GM10847 (cell line): ENCODE data around the gene NUDT5.

Experiments
- POLR2A ChIP-seq: IDR thresholded peaks from 2 replicates; pipeline ENCODE4 v1.6.1; 2011; ENCODE audit not compliant: insufficient read length; ENCODE audit errors: extremely low read depth

Gene NUDT5

GRCh38 chr10:12186323-12186722, 9.4 kb downstream of the NUDT5 start:
- TF ChIP-seq POLR2A, result no peak

DNA sequence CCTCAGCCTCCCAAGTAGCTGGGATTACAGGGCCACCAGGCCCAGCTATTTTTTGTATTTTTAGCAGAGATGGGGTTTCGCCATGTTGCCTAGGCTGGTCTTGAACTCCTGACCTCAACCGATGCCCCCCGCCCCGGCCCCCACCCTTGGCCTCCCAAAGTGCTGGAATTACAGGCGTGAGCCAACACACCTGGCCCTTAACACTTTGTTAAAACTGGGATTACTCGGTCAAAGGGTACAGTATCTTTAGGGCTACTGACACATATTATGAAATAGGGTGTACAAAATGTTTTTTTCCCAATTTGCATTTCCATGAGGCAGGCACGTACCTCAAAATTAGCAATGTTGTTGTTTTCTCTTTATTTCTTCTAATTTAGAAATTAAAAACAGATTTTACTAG, 11.5 kb downstream of the NUDT5 start:
- TF ChIP-seq POLR2A, result no peak

DNA sequence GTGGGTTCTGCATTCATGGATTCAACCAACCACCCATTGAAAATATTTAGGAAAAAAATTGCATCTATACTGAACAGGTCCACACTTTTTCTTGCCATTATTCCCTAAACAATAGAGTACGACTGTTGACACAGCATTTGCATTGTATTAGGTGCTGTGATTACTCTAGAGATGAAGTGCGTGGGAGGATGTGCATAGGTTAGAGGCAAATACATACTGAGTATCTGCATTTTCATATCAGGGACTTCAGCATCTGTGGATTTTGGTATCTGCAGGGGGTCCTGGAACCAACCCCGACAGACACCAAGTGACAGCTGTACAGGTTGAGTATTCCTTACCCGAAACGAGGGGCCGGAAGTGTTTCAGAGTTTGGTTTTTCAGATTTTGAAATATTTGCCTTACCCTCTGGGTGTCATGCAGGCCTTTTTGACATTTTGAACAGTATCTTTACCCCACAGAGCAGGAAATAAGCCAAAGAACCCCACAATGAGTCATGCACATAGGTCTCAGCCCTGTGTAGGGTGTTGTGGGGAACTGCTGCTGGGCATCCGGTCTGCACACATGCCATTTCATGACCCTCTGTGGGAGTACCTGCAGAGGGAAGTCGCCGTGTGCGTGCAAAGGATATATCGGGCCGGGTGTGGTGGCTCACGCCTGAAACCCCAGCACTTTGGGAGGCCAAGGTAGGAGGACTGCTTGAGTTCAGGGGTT, 14.5 kb downstream of the NUDT5 start:
- no peak for TF ChIP-seq POLR2A

- no peak for TF ChIP-seq POLR2A
Observed at GRCh38 chr10:12180221-12180974, 15.3 kb downstream of the NUDT5 start.

DNA sequence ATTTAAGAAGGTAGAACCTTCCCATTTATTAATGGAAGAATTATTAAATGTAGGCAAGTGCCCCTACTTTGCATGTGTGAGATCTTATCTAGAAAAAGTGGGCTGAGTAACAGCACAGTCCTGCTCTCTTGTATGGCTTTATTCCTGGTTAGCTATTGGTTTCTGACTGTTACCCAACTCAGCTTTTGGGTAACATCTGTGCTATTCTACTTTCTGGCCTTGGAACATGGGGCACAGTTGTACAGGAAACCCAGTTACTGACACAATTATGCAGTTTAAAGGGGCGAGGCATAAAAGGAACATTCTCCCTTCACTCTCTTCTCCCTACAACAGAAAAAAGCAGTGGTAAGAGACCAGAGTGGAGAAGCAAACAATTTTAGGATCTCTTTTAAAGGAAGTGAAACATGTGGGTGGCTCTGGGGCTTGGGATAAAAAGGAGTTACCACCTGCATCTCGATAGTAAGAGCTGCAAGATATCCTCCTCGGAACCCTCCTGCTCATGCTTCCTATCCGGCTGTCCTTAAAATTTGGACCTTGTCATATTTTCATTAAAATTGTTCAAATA, 16.0 kb downstream of the NUDT5 start:
- TF ChIP-seq POLR2A, result no peak

DNA sequence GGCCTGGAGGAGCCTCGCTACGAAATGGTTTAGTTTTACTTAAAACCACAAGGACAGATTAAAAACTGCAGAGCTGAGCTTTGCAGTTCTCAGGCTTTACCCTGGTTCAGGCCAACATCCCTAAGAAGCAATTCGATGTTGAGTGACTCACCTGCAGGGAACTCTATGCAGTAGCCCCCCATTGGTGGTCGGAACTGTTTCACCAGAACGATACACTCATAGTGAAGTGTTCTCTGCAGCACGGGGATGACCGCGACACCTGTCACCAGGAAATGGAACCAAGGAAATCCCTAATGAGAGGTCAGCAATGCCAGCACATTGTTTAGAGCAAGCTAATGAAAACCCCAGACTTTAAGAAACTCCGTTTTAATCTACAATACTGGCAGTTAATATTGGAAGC, 18.0 kb downstream of the NUDT5 start:
- no peak for TF ChIP-seq POLR2A

GRCh38 chr10:12165999-12166775, 29.5 kb downstream of the NUDT5 start:
- no peak for TF ChIP-seq POLR2A

DNA sequence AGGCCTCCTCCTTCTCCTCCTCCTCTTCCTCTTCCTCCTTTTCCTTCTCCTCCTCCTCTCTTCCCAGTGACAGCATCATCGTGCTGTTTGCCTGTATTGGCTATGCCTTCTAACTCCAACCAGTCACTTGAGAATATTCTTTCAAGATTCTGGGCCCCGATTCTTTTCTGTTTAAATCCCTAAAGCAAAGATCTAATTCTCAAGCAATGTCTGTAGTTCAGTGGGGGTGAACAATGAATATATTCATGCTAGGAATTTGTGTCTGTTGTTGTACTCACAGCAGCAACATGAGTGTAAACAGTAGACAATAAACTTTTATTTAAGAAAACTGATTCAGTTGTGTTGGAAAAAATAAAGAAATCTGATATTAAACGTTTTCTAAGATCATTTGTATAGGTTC, 30.7 kb downstream of the NUDT5 start:
- TF ChIP-seq POLR2A, result no peak

- no peak for TF ChIP-seq POLR2A
Observed at GRCh38 chr10:12164085-12164484, 31.6 kb downstream of the NUDT5 start.

GRCh38 chr10:12162927-12163326, 32.8 kb downstream of the NUDT5 start:
- TF ChIP-seq POLR2A, result no peak

- no peak for TF ChIP-seq POLR2A
Observed at GRCh38 chr10:12160664-12161063, 35.0 kb downstream of the NUDT5 start.

DNA sequence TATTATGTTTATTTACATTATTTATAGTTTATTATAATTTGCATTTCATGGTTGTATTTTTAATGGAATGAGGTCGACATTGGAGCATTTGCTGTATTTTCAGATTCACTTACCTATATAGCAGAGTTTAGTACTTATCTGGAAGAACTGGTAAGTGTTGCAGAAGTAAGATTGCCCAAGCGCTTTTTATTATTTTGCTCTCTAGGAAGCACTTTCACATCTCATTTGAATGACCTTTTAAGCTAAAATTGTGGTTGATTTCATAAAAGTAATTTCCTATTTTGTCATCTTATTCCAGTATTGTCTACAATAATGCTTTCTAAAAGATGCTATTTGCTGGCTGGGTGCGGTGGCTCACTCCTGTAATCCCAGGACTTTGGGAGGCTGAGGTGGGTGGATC, 37.6 kb downstream of the NUDT5 start:
- no peak for TF ChIP-seq POLR2A

DNA sequence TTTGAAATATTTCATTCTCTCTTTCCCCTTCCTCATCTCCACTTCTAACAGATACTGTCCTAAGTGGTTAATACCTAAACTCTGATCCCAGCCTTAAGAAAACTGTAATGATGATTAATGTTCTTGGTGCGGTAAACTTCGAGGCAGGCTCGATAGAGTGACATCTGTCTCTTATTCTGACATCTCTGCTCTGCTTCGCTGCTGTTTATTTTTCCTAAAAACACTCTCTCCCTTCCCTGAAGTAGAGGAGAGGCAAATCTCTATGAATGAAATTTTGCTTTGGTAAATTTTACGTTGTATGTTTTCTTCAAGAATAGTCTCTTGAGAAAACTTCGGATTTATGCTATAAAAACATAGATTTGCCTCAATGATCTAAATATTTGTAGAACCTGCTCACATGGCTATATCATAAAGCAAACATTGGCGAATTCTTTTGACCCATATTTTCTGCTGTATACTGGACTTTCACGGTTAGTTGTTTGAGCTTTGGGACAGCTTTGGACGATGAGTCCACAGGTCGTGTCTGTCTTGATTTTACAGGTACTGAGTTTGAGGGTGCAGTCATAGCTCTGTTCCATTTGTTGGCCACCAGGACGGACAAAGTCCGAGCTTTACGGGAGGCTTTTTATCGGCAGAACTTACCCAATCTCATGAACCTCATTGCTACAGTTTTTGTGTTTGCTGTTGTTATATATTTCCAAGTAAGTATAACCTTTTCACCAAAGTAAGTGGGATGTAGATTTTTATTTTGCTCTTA, 39.1 kb downstream of the NUDT5 start:
- no peak for TF ChIP-seq POLR2A

DNA sequence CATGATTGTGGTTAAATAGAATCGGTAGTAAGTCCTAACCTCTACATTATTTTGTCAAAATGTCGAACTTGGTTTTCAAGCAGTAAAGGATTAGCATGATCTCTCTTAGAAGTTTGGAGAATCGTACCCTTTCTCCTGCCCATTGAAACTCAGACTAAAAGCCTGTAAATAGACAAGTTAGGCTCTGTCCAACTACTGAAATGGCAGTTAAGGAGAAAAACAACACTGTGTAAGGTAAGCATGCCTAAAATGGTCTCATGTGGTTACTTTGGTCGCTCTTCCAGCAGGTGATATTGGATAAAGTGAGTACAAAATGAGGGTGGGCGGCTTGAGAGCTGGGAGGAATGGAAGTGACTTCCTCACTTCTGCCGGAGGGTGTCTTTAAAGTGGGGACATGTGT, 41.2 kb downstream of the NUDT5 start:
- no peak for TF ChIP-seq POLR2A

DNA sequence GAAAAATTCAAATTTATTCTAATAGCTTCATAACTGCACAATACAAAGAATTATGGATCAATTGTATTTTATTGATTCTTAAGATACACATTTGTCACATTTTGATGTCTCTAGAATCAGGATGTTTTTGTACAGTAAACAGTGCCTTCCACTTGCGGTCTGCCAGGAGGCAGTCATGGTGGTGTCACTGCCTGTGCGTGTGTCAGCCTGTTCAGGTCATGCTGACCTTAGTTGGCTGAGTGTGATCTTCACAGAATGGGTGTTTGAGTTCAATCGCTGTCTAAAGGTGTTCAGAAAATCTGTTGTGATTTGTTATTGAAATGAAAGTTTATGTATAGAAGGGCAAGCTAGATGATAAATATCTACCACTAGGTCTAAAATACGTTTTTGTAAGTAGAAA, 45.5 kb downstream of the NUDT5 start:
- no peak for TF ChIP-seq POLR2A

GRCh38 chr10:12144538-12144937, 51.2 kb downstream of the NUDT5 start:
- no peak for TF ChIP-seq POLR2A

GRCh38 chr10:12140038-12140437, 55.7 kb downstream of the NUDT5 start:
- no peak for TF ChIP-seq POLR2A
